Loucy (cell line): ENCODE data around the gene GFPT2.

Experiments
- H2AFZ ChIP-seq: fragments of 200-600 bp; sonication (generic); 2 replicates; pipeline ENCODE4 v1.6.0; 2016; ENCODE audit warnings: antibody characterized with exemption, mild to moderate bottlenecking, low read length, moderate library complexity
- H3F3A ChIP-seq: fragments of 200-600 bp; 2 replicates; pipeline ENCODE4 v1.6.0; 2016; ENCODE audit warnings: antibody characterized with exemption, low read depth, mild to moderate bottlenecking
- H3K27me3 ChIP-seq: fragments of 200-600 bp; sonication (generic); 2 replicates; pipeline ENCODE4 v1.6.1; 2014; ENCODE audit warnings: low read length, mild to moderate bottlenecking; ENCODE audit not compliant: insufficient read depth, poor library complexity, severe bottlenecking
- H3K36me3 ChIP-seq: fragments of 200-600 bp; sonication (generic); 2 replicates; pipeline ENCODE4 v1.6.1; 2016; ENCODE audit warnings: low read length; ENCODE audit not compliant: insufficient read depth
- H3K4me1 ChIP-seq: fragments of 200-600 bp; sonication (generic); 2 replicates; pipeline ENCODE4 v1.5.1; 2014; ENCODE audit warnings: low read length, mild to moderate bottlenecking; ENCODE audit not compliant: insufficient read depth, poor library complexity, severe bottlenecking
- H3K4me2 ChIP-seq: fragments of 200-600 bp; sonication (generic); 2 replicates; pipeline ENCODE4 v1.6.0; 2014; ENCODE audit warnings: antibody characterized with exemption, low read length, low read depth, mild to moderate bottlenecking; ENCODE audit not compliant: poor library complexity, severe bottlenecking
- H3K4me3 ChIP-seq: fragments of 200-600 bp; sonication (generic); 2 replicates; pipeline ENCODE4 v1.5.1; 2014; ENCODE audit warnings: low read length, mild to moderate bottlenecking, mixed read lengths; ENCODE audit not compliant: poor library complexity, severe bottlenecking
- H3K79me2 ChIP-seq: fragments of 200-600 bp; sonication (generic); 2 replicates; pipeline ENCODE4 v1.6.1; 2014; ENCODE audit warnings: low read length; ENCODE audit not compliant: insufficient read depth
- H3K9ac ChIP-seq: fragments of 200-600 bp; sonication (generic); 2 replicates; pipeline ENCODE4 v1.6.0; 2014; ENCODE audit warnings: mild to moderate bottlenecking, low read depth, low read length, moderate library complexity; ENCODE audit not compliant: poor library complexity, severe bottlenecking
- H3K9me2 ChIP-seq: fragments of 200-600 bp; sonication (generic); replicated peaks from 2 replicates; pipeline ENCODE4 v1.6.1; 2016; ENCODE audit warnings: low read depth, low read length, mixed read lengths
- H3K9me3 ChIP-seq: fragments of 200-600 bp; sonication (generic); 2 replicates; pipeline ENCODE4 v1.6.1; 2014; ENCODE audit warnings: mild to moderate bottlenecking, antibody characterized with exemption, low read length, low read depth; ENCODE audit not compliant: insufficient read depth
- H4K20me1 ChIP-seq: fragments of 200-600 bp; sonication (generic); 2 replicates; pipeline ENCODE4 v1.6.0; 2014; ENCODE audit warnings: antibody characterized with exemption, low read length, mild to moderate bottlenecking; ENCODE audit not compliant: insufficient read depth, poor library complexity, severe bottlenecking
- EZH2phosphoT487 ChIP-seq: fragments of 200-600 bp; IDR thresholded peaks from 2 replicates; pipeline ENCODE4 v1.6.1; 2018; ENCODE audit warnings: antibody characterized with exemption, mild to moderate bottlenecking, moderate library complexity, borderline replicate concordance
- TF ChIP-seq, protein P1 (sequence below): fragments of 200-600 bp; sonication (generic); conservative IDR thresholded peaks from 2 replicates; pipeline ENCODE4 v1.5.1; 2014; ENCODE audit warnings: mild to moderate bottlenecking, antibody characterized with exemption, low read length

GFPT2 gene

DNA sequence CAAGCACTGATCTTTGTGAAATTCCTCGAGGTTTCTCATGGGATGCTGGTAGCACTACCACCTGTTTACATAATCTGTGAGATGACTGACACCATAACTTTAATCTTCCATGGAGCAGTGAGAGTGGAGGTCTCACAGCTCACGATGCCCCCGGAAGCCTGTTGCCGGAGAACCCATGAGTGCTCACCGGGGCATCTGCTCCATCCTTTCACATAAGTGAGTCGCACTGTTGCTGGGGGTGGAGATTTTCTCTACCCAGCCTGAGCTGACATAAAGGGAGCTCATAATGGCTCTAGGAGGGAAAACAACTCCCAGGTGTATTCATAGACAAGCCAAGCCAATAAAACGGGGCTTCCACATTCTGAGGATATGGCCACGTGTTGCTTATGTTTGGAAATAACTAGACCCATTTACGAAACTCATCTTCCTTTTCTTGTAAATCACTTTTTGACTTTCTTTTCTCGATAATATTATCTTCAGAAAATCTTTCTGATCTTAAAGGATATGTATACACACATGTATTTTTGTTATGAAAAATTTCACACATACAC lies 11.2 kb upstream of the GFPT2 start:
- H3K9ac ChIP-seq, result no peak overlapping the region
- no peaks in the 10 kb centered on the region for H3K36me3 ChIP-seq
- H3F3A ChIP-seq, result no peaks in the 10 kb centered on the region
- H3K27me3 ChIP-seq, result no peaks in the 10 kb centered on the region
- no peak overlapping the region for H2AFZ ChIP-seq
- H3K9me2 ChIP-seq, result no peaks in the 10 kb centered on the region
- H4K20me1 ChIP-seq, result no peaks in the 10 kb centered on the region
- no peaks in the 10 kb centered on the region for H3K79me2 ChIP-seq
- TF ChIP-seq, protein P1, sequence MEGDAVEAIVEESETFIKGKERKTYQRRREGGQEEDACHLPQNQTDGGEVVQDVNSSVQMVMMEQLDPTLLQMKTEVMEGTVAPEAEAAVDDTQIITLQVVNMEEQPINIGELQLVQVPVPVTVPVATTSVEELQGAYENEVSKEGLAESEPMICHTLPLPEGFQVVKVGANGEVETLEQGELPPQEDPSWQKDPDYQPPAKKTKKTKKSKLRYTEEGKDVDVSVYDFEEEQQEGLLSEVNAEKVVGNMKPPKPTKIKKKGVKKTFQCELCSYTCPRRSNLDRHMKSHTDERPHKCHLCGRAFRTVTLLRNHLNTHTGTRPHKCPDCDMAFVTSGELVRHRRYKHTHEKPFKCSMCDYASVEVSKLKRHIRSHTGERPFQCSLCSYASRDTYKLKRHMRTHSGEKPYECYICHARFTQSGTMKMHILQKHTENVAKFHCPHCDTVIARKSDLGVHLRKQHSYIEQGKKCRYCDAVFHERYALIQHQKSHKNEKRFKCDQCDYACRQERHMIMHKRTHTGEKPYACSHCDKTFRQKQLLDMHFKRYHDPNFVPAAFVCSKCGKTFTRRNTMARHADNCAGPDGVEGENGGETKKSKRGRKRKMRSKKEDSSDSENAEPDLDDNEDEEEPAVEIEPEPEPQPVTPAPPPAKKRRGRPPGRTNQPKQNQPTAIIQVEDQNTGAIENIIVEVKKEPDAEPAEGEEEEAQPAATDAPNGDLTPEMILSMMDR, result no peak
- TF ChIP-seq EZH2phosphoT487, result no peak
- H3K4me3 ChIP-seq, result no peak overlapping the region
- no peaks in the 10 kb centered on the region for H3K4me1 ChIP-seq
- no peak overlapping the region for H3K4me2 ChIP-seq
- H3K9me3 ChIP-seq, result no peaks in the 10 kb centered on the region

DNA sequence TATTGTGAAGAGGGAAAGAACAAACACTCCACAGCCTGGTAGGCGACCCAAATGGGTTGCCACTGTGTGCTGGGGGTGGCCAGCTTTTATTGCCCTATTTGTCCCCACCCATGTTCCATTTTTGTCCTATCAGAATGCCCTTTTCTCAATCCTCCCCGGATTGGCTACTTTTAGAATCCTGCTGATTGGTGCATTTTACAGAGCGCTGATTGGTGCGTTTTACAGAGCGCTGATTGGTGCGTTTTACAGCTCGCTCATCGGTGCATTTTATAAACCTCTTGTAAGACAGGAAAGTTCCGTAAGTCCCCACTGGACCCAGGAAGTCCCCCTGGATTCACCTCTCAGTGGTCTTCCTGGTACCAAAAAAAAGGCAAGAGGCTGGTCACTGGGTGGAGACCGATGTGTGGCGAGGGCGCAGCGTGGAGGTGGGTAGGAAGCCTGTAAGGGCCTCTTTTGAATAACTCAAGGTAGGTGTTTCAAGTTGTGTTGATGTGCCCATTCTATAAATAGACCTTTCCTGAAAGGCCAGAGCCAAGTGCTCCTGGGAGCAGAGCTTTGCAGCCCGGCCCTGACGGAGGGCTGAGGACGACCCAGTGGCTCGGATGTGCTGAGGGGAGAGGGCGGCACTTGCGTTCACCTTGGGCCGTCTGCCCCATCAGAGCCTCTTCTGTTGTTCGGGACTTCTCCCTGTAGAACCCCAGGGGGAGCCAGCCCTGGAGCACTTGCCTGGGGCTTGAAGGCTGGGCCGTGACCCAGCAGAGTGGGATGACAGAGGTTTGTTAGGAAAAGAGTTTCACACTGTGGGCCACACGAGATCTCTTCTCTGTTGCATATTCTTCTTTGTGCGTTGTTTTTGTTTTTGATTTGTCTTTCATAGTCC lies 7.2 kb upstream of the GFPT2 start:
- Histone ChIP-seq H3K9me3 (no peaks in the 10 kb centered on the region), H3F3A (no peaks in the 10 kb centered on the region), H4K20me1 (no peaks in the 10 kb centered on the region), H3K27me3 (no peaks in the 10 kb centered on the region), H3K9ac (no peak overlapping the region), H3K79me2 (no peaks in the 10 kb centered on the region), H3K4me1 (no peaks in the 10 kb centered on the region), H3K4me3 (no peak overlapping the region), H3K36me3 (no peaks in the 10 kb centered on the region), H3K4me2 (no peak overlapping the region), H3K9me2 (no peaks in the 10 kb centered on the region), H2AFZ (no peak overlapping the region)
- TF ChIP-seq, protein P1, result no peak
- TF ChIP-seq EZH2phosphoT487, result no peak

DNA sequence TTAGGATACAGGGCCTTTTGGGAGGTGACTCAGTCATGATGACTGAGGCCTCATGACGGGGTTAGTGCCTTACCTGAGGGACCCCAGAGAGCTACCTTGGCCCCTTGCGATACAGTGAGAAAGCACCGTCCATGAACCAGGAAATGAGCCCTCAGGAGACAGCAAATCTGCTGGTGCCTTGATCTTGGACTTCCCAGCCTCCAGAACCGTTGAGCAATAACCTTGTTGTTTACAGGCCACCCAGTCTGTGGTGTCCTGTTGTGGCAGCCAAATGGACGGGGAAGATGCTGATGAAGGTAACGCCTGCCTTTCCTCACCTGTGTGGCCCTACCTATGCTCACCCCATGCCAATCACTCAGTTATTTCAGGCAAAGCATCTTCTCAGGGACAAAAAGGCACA lies 5.6 kb upstream of the GFPT2 start:
- Histone ChIP-seq H3K79me2 (no peaks in the 10 kb centered on the region), H3K36me3 (no peaks in the 10 kb centered on the region), H3K9me3 (no peaks in the 10 kb centered on the region), H4K20me1 (no peaks in the 10 kb centered on the region), H3K4me1 (no peaks in the 10 kb centered on the region), H2AFZ (no peak overlapping the region), H3F3A (no peaks in the 10 kb centered on the region), H3K27me3 (no peaks in the 10 kb centered on the region), H3K9ac (no peak overlapping the region), H3K4me3 (no peak overlapping the region), H3K4me2 (no peak overlapping the region), H3K9me2 (no peaks in the 10 kb centered on the region)
- no peak for TF ChIP-seq EZH2phosphoT487
- TF ChIP-seq, protein P1, result no peak
